GM19328 (cell line): ENCODE measurements around the gene TAF3.

Source experiments
- ATAC-seq: cut with Tn5 transposase; IDR thresholded peaks from one replicate; pipeline ENCODE4 v1.9.1; 2021; ENCODE audit warnings: mild to moderate bottlenecking, moderate library complexity; ENCODE audit not compliant: unreplicated experiment

Gene TAF3

GRCh38 chr10:7962592-7962991, 144.3 kb downstream of the TAF3 start:
- ATAC-seq, result no peak

GRCh38 chr10:7965457-7965856, 147.2 kb downstream of the TAF3 start:
- no peak for ATAC-seq

GRCh38 chr10:7967035-7967434, 148.7 kb downstream of the TAF3 start:
- no peak for ATAC-seq

GRCh38 chr10:7968510-7969112, 150.3 kb downstream of the TAF3 start:
- no peak for ATAC-seq

- no peak for ATAC-seq
Measured at GRCh38 chr10:7969623-7970022, 151.3 kb downstream of the TAF3 start.

- no peak for ATAC-seq
Measured at GRCh38 chr10:7971949-7972348, 153.6 kb downstream of the TAF3 start.

- no peak for ATAC-seq
Measured at GRCh38 chr10:7972367-7972766, 154.1 kb downstream of the TAF3 start.

GRCh38 chr10:7980196-7980595, 161.9 kb downstream of the TAF3 start:
- ATAC-seq, result no peak

- no peak for ATAC-seq
Measured at GRCh38 chr10:7982727-7983126, 164.4 kb downstream of the TAF3 start.

- ATAC-seq, result no peak
Measured at GRCh38 chr10:7984325-7984724, 166.0 kb downstream of the TAF3 start.

- no peak for ATAC-seq
Measured at GRCh38 chr10:7984896-7985295, 166.6 kb downstream of the TAF3 start.

GRCh38 chr10:7986851-7987250, 168.5 kb downstream of the TAF3 start:
- no peak for ATAC-seq

- no peak for ATAC-seq
Measured at GRCh38 chr10:7988989-7989388, 170.7 kb downstream of the TAF3 start.

GRCh38 chr10:7998831-7999230, 180.5 kb downstream of the TAF3 start:
- ATAC-seq, result no peak

- ATAC-seq, result no peak
Measured at GRCh38 chr10:8004469-8005000, 186.2 kb downstream of the TAF3 start.

- no peak for ATAC-seq
Measured at GRCh38 chr10:8006274-8006999, 188.1 kb downstream of the TAF3 start.

GRCh38 chr10:8009031-8009430, 190.7 kb downstream of the TAF3 start:
- ATAC-seq, result no peak

GRCh38 chr10:8013006-8013405, 194.7 kb downstream of the TAF3 start:
- ATAC-seq, result no peak

GRCh38 chr10:8013619-8014018, 195.3 kb downstream of the TAF3 start:
- ATAC-seq, result no peak

GRCh38 chr10:8014649-8015048, 196.3 kb downstream of the TAF3 start:
- ATAC-seq, result no peak

GRCh38 chr10:8017277-8017676, 199.0 kb downstream of the TAF3 start:
- no peak for ATAC-seq

GRCh38 chr10:8023321-8023720, 205.0 kb downstream of the TAF3 start:
- no peak for ATAC-seq
